ENCODE measurements around the gene ZNF654.

DNA sequence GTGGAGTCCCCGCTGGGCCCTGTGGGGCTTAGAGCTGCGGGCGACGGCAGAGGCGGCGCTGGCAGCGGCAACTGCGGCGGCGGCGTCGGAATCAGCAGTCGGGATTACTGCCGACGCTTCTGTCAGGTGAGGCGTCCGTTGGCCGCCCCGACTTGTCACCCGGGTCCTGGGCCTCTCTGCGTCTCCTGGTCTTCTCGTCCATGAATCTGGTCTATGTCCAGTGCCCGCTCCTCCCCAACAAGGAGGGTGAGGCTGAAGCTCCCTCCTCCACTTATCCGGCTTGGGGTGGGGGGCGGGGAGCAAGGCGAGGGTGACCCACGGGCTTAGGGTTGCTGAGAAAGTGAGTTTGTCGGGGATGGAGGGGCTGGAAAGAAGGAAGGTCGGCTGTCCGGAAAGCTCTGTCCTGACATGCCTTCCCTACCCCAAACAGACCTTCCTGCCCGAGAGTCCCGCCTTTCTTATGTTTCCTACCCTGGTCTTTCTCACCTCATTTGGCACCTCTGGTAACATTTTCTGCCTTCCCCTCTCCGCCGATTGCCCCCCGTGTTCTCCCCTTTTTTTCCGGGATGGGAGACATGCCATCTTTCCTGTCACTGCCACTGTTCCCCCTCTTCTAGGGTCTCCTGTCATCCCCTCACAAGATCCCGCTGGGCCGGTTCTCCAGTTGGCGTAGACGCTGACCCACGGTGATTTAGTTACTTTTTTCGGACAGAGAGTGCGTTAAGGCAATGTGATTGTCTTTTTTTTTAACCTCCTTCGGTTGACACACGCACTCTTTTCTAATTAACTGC, 520 bp downstream of the ZNF654 start:
- no peak for TF ChIP-seq POLR2A (IDR thresholded peaks at IDR 0.05; ENCODE audit: low read depth, low read length)
- TF ChIP-seq, protein P1, sequence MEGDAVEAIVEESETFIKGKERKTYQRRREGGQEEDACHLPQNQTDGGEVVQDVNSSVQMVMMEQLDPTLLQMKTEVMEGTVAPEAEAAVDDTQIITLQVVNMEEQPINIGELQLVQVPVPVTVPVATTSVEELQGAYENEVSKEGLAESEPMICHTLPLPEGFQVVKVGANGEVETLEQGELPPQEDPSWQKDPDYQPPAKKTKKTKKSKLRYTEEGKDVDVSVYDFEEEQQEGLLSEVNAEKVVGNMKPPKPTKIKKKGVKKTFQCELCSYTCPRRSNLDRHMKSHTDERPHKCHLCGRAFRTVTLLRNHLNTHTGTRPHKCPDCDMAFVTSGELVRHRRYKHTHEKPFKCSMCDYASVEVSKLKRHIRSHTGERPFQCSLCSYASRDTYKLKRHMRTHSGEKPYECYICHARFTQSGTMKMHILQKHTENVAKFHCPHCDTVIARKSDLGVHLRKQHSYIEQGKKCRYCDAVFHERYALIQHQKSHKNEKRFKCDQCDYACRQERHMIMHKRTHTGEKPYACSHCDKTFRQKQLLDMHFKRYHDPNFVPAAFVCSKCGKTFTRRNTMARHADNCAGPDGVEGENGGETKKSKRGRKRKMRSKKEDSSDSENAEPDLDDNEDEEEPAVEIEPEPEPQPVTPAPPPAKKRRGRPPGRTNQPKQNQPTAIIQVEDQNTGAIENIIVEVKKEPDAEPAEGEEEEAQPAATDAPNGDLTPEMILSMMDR (IDR thresholded peaks at IDR 0.05; ENCODE audit: extremely low read depth in 1 of 2, insufficient read depth in 1 of 2, low read depth in 1 of 2, low read length in 2 of 2), result no peak
- TF ChIP-seq EZH2 (IDR thresholded peaks at IDR 0.05; ENCODE audit: borderline replicate concordance, low read depth, low read length, severe bottlenecking), result no peak
- TF ChIP-seq MYC (IDR thresholded peaks at IDR 0.05; ENCODE audit: low read depth, low read length), result no peak
- no peak for TF ChIP-seq POLR2AphosphoS5 (IDR thresholded peaks at IDR 0.05; ENCODE audit: insufficient read depth, low read depth, low read length)
- TF ChIP-seq, protein P2, sequence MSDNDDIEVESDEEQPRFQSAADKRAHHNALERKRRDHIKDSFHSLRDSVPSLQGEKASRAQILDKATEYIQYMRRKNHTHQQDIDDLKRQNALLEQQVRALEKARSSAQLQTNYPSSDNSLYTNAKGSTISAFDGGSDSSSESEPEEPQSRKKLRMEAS (IDR thresholded peaks at IDR 0.05; ENCODE audit: insufficient read depth, insufficient read length), result no peak
- TF ChIP-seq JUN (IDR thresholded peaks at IDR 0.05; ENCODE audit: borderline replicate concordance, insufficient read depth, insufficient read length, low read depth), result no peak
- no peak for TF ChIP-seq FOS (IDR thresholded peaks at IDR 0.05; ENCODE audit: borderline replicate concordance, insufficient read depth, low read length)

Data from endothelial cell of umbilical vein (primary cell).